Nephron (organoid): Measurements from ENCODE around the gene GNB5.

Experiments
- H3K27ac Mint-ChIP-seq, 3 experiments: 2 replicates each; pipeline ENCODE4 v1.8.0; 2020; ENCODE audit warnings: mixed read lengths in 3 of 3, mild to moderate bottlenecking in 2 of 3, moderate library complexity in 1 of 3
- H3K27me3 Mint-ChIP-seq: 2 replicates; pipeline ENCODE4 v1.8.0; 2021; ENCODE audit warnings: low read depth, mild to moderate bottlenecking, moderate library complexity, mixed read lengths
- H3K36me3 Mint-ChIP-seq: 2 replicates; pipeline ENCODE4 v1.8.0; 2020; ENCODE audit warnings: low read depth, mixed read lengths
- H3K4me1 Mint-ChIP-seq: 2 replicates; pipeline ENCODE4 v1.8.0; 2020; ENCODE audit warnings: mixed read lengths
- H3K4me3 Mint-ChIP-seq, 3 experiments: 2 replicates each; pipeline ENCODE4 v1.8.0; 2020; ENCODE audit warnings: mild to moderate bottlenecking in 3 of 3, mixed read lengths in 3 of 3, moderate library complexity in 2 of 3
- H3K9me3 Mint-ChIP-seq: 2 replicates; pipeline ENCODE4 v1.8.0; 2020; ENCODE audit warnings: mixed read lengths
- TF ChIP-seq, protein P1 (sequence below), 3 experiments: fragments of 200-600 bp; sonication (generic); IDR thresholded peaks; one replicate each; pipeline ENCODE4 v1.5.0; 2021; ENCODE audit warnings: antibody characterized with exemption in 3 of 3; ENCODE audit not compliant: unreplicated experiment in 3 of 3

GNB5 gene

DNA sequence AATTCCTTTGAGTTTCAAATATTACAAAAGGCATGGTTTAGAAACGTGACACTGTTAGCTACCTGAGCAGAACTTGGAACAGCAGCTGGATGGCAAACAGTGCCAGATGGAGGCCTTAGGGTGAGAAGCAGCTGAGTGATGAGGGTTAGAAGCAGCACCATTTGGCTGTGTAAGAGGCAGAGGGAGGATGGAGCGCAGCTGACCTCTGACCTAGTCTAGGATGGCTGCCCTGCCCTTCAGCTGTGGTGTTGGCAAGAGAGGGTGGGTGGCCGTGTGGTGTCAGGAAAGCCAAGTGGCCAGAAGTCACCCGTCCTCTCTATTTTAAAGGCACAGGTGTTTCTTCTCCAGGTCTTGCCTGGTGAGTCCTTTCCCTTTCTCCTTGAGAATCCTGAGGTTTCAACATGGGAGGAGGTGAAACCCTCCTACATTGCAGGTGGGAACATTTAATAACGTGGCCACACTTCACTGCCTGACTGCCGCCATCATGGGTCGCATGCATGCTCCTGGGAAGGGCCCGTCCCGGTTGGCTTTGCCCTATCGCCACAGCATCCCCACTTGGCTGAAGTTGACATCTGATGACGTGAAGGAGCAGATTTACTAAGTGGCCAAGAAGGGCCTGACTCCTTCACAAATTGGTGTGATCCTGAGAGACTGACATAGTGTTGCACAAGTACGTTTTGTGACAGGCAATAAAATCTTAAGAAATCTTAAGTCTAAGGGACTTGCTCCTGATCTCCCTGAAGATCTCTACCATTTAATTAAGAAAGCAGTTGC lies 96.2 kb downstream of the GNB5 start:
- peaks cover 3% of the 10 kb centered on the region for H3K36me3 Mint-ChIP-seq
- H3K27me3 Mint-ChIP-seq = no peaks in the 10 kb centered on the region
- peak overlapping the region in 2 of 3 experiments; percentile 21 to 43 for H3K27ac Mint-ChIP-seq
- peaks cover 6% of the 10 kb centered on the region for H3K9me3 Mint-ChIP-seq
- no peak overlapping the region for H3K4me3 Mint-ChIP-seq
- TF ChIP-seq, protein P1, sequence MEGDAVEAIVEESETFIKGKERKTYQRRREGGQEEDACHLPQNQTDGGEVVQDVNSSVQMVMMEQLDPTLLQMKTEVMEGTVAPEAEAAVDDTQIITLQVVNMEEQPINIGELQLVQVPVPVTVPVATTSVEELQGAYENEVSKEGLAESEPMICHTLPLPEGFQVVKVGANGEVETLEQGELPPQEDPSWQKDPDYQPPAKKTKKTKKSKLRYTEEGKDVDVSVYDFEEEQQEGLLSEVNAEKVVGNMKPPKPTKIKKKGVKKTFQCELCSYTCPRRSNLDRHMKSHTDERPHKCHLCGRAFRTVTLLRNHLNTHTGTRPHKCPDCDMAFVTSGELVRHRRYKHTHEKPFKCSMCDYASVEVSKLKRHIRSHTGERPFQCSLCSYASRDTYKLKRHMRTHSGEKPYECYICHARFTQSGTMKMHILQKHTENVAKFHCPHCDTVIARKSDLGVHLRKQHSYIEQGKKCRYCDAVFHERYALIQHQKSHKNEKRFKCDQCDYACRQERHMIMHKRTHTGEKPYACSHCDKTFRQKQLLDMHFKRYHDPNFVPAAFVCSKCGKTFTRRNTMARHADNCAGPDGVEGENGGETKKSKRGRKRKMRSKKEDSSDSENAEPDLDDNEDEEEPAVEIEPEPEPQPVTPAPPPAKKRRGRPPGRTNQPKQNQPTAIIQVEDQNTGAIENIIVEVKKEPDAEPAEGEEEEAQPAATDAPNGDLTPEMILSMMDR (IDR thresholded peaks at IDR 0.05; ENCODE audit: unreplicated experiment in 3 of 3) = no peak
- peaks cover 42% of the 10 kb centered on the region for H3K4me1 Mint-ChIP-seq

DNA sequence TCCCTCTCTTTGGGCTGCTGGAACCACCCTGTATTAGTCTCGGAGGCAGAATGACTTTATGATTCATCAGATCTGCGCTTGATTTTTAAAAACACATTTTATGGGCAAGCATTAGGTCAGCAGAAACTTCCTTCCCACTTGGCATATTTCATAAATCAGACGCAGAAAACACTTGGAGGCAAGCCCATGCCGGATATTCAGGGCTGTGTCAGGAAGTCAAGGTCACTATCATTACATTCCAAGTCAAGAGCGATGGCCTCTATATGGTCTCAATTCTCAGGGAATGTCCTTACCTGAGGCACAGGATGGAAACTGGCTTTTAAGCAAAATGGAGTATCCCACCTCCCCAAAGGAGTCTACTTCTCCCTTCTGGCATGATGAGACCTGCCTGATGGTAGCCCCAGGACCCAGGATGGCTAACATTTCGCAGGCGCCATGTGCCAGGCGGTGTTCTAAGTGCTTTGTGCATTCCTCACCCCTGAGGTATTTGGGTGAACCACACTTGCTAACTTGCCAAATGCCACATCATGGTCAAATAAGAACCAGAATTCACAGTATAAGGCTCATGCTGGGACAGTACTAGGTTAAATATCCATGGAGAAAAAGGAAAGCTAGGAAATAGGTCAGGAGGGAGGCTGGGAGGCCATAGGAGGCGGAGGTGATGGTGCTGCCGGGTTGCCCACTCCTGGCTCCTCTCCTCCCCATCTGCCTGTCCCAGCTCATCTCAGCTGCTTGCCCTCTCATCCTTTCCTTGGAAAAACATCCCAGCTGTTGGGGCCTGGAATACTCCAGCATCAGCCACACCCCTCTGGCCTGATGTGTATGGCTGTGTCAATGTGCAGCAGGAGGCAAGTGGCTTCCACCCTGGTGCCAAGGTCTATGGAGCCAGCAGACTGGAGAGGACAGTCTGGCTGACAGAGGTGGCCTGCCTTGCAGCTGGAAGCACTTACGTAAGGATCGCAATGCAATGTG lies 97.4 kb downstream of the GNB5 start:
- Mint-ChIP-seq H3K27ac (peak overlapping the region in 2 of 3 experiments; percentile 5 to 20), H3K36me3 (peaks cover 8% of the 10 kb centered on the region), H3K4me3 (peak overlapping the region in 1 of 3 experiments; percentile 5), H3K9me3 (peaks cover 13% of the 10 kb centered on the region), H3K4me1 (peaks cover 37% of the 10 kb centered on the region), H3K27me3 (peaks cover 4% of the 10 kb centered on the region)
- TF ChIP-seq, protein P1 (IDR thresholded peaks at IDR 0.05; ENCODE audit: unreplicated experiment in 3 of 3) = no peak

DNA sequence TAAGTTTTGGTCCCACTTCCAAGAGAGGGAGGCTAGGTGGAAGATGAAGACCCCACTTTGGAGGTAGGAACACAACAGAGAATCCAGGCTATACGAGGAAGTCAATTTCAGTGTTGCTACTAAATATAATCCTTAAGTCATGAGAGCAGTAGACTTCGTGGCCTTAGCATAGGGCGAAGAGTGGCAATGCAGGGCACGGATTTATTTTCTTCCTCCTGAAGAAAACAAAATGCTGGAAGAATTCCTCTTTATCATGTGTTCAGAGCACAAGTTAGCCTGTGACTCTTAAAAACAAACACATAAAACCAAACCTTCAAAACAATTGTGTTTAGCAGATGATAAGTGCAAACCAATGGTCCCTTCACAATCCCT lies 98.0 kb downstream of the GNB5 start:
- peaks cover 4% of the 10 kb centered on the region for H3K27me3 Mint-ChIP-seq
- peaks cover 33% of the 10 kb centered on the region for H3K4me1 Mint-ChIP-seq
- TF ChIP-seq, protein P1 (IDR thresholded peaks at IDR 0.05; ENCODE audit: unreplicated experiment in 3 of 3) = no peak
- H3K27ac Mint-ChIP-seq = peak overlapping the region in 2 of 3 experiments; percentile 5 to 20
- H3K9me3 Mint-ChIP-seq = peaks cover 13% of the 10 kb centered on the region
- peak overlapping the region in 1 of 3 experiments; percentile 5 for H3K4me3 Mint-ChIP-seq
- H3K36me3 Mint-ChIP-seq = peaks cover 8% of the 10 kb centered on the region

DNA sequence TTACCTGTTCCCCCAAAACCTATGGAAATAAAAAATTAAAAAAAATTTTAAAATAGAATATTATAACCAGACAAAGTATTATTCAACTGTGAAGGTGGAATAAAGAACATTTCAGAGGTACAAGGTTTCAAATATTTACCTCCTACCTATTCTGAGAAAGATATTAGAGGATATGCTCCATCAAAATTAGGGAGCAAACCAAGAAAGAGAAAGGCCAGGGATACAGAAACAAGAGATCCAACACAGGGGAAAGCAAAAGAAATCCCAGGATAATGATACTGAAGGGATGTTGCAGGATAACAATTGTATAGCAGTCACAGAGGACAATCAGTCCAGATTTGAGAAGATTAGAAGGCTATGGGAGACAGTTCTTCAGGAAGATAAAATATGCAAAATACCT lies 101.0 kb downstream of the GNB5 start:
- Mint-ChIP-seq H3K9me3 (peaks cover 13% of the 10 kb centered on the region), H3K4me1 (peaks cover 16% of the 10 kb centered on the region), H3K27me3 (peaks cover 4% of the 10 kb centered on the region), H3K36me3 (peaks cover 8% of the 10 kb centered on the region), H3K27ac (no peak overlapping the region), H3K4me3 (no peak overlapping the region)
- TF ChIP-seq, protein P1 (IDR thresholded peaks at IDR 0.05; ENCODE audit: unreplicated experiment in 3 of 3) = no peak

DNA sequence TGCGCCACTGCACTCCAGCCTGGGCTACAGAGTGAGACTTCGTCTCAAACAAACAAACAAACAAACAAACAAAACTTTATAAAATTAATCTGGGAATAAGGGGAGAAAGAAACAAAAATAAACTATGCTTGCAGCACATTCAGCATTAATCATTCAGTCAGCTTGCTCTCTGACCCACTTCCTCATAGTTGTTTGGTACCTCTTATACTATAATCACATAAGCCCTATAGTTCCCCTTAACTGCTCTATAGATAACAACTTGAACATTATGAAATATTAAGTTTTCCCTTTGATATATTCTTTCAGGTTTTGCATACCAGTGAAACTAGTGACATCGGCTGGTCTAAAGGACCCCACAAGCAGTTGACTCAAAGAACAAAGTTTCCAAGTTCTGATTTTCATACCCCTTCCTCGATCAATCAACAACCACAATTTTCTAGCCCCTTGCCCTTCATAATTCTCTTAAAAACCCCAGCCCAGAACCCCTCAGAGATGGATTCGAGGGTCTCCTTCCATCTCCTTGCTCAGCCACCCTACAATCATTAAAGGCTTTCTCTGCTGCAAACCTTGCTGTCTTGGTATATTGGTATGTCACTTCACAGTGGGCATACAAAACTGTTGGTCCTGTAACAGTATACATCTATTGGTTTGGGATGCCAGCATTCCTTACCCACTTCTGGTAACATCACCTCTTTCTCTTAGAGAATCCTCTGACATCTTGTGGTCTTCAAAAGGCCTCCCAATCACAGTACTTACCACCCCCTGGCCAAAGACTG lies 105.0 kb downstream of the GNB5 start:
- H3K27me3 Mint-ChIP-seq = peaks cover 4% of the 10 kb centered on the region
- TF ChIP-seq, protein P1 (IDR thresholded peaks at IDR 0.05; ENCODE audit: unreplicated experiment in 3 of 3) = no peak
- no peak overlapping the region for H3K4me3 Mint-ChIP-seq
- H3K27ac Mint-ChIP-seq = no peak overlapping the region
- H3K36me3 Mint-ChIP-seq = peaks cover 8% of the 10 kb centered on the region
- peaks cover 13% of the 10 kb centered on the region for H3K9me3 Mint-ChIP-seq
- H3K4me1 Mint-ChIP-seq = no peaks in the 10 kb centered on the region
